ENCODE measurements around the gene ETNPPL.

ETNPPL gene

DNA sequence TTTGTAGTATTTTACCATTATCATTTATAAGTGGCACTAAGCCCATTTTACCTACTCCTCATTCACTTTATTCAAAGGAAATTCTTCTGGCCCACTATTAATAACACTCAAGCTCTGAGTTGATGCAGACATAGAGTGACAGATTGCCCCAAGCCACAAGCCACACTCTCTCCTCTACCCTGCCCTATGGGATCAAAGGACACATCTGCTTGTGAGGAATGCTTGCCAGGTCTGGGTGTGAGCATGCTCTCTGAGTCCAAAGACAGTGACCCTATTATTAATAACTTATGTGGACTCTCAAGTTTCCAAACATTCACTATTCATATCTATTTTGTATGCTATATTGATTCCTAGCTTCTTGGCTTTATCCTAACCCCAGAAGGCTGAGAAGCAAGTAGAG lies 18.5 kb downstream of the ETNPPL start:
- no peak overlapping the region for H2AFZ ChIP-seq (ENCODE audit: low read length)
- TF ChIP-seq, protein P1, sequence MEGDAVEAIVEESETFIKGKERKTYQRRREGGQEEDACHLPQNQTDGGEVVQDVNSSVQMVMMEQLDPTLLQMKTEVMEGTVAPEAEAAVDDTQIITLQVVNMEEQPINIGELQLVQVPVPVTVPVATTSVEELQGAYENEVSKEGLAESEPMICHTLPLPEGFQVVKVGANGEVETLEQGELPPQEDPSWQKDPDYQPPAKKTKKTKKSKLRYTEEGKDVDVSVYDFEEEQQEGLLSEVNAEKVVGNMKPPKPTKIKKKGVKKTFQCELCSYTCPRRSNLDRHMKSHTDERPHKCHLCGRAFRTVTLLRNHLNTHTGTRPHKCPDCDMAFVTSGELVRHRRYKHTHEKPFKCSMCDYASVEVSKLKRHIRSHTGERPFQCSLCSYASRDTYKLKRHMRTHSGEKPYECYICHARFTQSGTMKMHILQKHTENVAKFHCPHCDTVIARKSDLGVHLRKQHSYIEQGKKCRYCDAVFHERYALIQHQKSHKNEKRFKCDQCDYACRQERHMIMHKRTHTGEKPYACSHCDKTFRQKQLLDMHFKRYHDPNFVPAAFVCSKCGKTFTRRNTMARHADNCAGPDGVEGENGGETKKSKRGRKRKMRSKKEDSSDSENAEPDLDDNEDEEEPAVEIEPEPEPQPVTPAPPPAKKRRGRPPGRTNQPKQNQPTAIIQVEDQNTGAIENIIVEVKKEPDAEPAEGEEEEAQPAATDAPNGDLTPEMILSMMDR (IDR thresholded peaks at IDR 0.05; ENCODE audit: low read length), result no peak
- no peak for TF ChIP-seq EZH2 (IDR thresholded peaks at IDR 0.05; ENCODE audit: borderline replicate concordance, low read length)
- H3K9me3 ChIP-seq (ENCODE audit: low read length), result no peaks in the 10 kb centered on the region
- H4K20me1 ChIP-seq (ENCODE audit: insufficient read depth, low read length), result no peaks in the 10 kb centered on the region
- H3K27me3 ChIP-seq (ENCODE audit: insufficient read depth, low read length), result no peaks in the 10 kb centered on the region; the same call in 1 of the 2 replicates
- H3K9me2 ChIP-seq (ENCODE audit: low read depth, low read length), result no peaks in the 10 kb centered on the region
- H3K79me2 ChIP-seq (ENCODE audit: insufficient read depth, low read length), result no peaks in the 10 kb centered on the region
- H3K9ac ChIP-seq (ENCODE audit: low read length), result no peak overlapping the region
- no peaks in the 10 kb centered on the region for H3K36me3 ChIP-seq (ENCODE audit: insufficient read depth, low read length)
- no peak overlapping the region for H3K4me2 ChIP-seq (ENCODE audit: low read length)
- no peak overlapping the region for H3K27ac ChIP-seq (ENCODE audit: low read depth, low read length, poor library complexity, severe bottlenecking)
- no peak overlapping the region for H3K4me3 ChIP-seq (ENCODE audit: low read depth, low read length, poor library complexity, severe bottlenecking)
- H3F3A ChIP-seq (ENCODE audit: insufficient read depth, low read length), result no peaks in the 10 kb centered on the region
- no peaks in the 10 kb centered on the region for H3K4me1 ChIP-seq (ENCODE audit: insufficient read depth, low read length, severe bottlenecking)

GRCh38 chr4:108742451-108743420 lies 20.1 kb downstream of the ETNPPL start:
- Histone ChIP-seq H3K4me2 (ENCODE audit: low read length) (no peak overlapping the region), H4K20me1 (ENCODE audit: insufficient read depth, low read length) (no peaks in the 10 kb centered on the region), H3K36me3 (ENCODE audit: insufficient read depth, low read length) (no peaks in the 10 kb centered on the region), H3K9me2 (ENCODE audit: low read depth, low read length) (no peaks in the 10 kb centered on the region), H3K27ac (ENCODE audit: low read depth, low read length, poor library complexity, severe bottlenecking) (no peak overlapping the region), H3K4me3 (ENCODE audit: low read depth, low read length, poor library complexity, severe bottlenecking) (no peak overlapping the region), H3K9ac (ENCODE audit: low read length) (no peak overlapping the region), H3K79me2 (ENCODE audit: insufficient read depth, low read length) (no peaks in the 10 kb centered on the region), H3F3A (ENCODE audit: insufficient read depth, low read length) (no peaks in the 10 kb centered on the region), H3K27me3 (ENCODE audit: insufficient read depth, low read length) (no peaks in the 10 kb centered on the region; the same call in 1 of the 2 replicates), H3K9me3 (ENCODE audit: low read length) (no peaks in the 10 kb centered on the region), H2AFZ (ENCODE audit: low read length) (no peak overlapping the region), H3K4me1 (ENCODE audit: insufficient read depth, low read length, severe bottlenecking) (no peaks in the 10 kb centered on the region)
- TF ChIP-seq, protein P1 (IDR thresholded peaks at IDR 0.05; ENCODE audit: low read length), result no peak

DNA sequence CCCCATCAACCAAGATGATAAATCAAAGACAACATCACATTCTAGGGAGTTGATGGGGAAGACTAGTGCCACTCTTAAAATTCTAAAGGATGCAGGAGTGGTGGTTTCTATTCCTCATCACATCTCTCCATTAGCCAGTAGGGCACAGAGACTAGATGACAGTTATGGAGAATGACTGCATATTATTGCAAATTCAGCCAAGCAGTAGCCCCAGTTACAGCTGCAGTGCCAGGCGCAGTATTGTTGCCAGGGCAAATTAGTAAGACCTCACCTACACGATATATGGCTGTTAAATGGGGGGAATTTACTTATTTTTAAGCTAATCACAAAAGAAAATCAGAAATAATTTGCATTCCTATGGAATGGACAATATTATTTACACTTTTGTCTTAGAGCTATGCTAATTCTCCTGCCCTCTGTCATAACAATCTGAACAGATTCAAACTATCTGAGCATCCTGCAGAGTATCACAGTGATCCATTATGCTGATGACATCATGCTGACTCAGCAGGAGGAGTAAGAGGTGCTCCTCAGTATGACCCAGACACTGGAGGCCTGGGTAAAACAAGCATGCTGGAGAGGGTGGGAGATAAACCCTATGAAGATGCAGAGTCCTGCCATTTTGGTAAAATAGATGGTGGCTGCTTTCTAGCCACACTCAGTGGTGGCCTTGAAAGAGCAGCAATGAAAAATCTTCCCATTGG lies 24.7 kb downstream of the ETNPPL start:
- Histone ChIP-seq H3K79me2 (ENCODE audit: insufficient read depth, low read length) (no peaks in the 10 kb centered on the region), H3K27me3 (ENCODE audit: insufficient read depth, low read length) (no peaks in the 10 kb centered on the region), H3K4me3 (ENCODE audit: low read depth, low read length, poor library complexity, severe bottlenecking) (no peak overlapping the region), H3K9me2 (ENCODE audit: low read depth, low read length) (no peaks in the 10 kb centered on the region), H3K9me3 (ENCODE audit: low read length) (no peaks in the 10 kb centered on the region), H3K4me2 (ENCODE audit: low read length) (no peak overlapping the region), H3K27ac (ENCODE audit: low read depth, low read length, poor library complexity, severe bottlenecking) (no peak overlapping the region), H3K4me1 (ENCODE audit: insufficient read depth, low read length, severe bottlenecking) (no peaks in the 10 kb centered on the region), H3K36me3 (ENCODE audit: insufficient read depth, low read length) (no peaks in the 10 kb centered on the region), H3K9ac (ENCODE audit: low read length) (no peak overlapping the region), H2AFZ (ENCODE audit: low read length) (no peak overlapping the region), H4K20me1 (ENCODE audit: insufficient read depth, low read length) (no peaks in the 10 kb centered on the region), H3F3A (ENCODE audit: insufficient read depth, low read length) (no peaks in the 10 kb centered on the region)
- no peak for TF ChIP-seq EZH2 (IDR thresholded peaks at IDR 0.05; ENCODE audit: borderline replicate concordance, low read length)
- TF ChIP-seq, protein P1 (IDR thresholded peaks at IDR 0.05; ENCODE audit: low read length), result no peak

Measured in OCI-LY1 (cell line).